Measurements from ENCODE around the gene HIRA. TPM values are rescaled to one million over a fixed set of nuclear protein-coding genes. Genes with fewer than 3 reads are reported as not detected.

The HIRA gene
- total and polyA plus RNA-seq, 9 of the 15 experiments (the other 6 are each of a cell fraction or from before 2014, with no cell fraction given): 0.96 to 132 (median 58.4) TPM

- peak; percentile 21 for ATAC-seq
- in situ Hi-C loops (cut with MboI) (no loop called here), intact Hi-C loops (cut with micrococcal nuclease) (no loop called here)
- Histone ChIP-seq H3K9me3 (replicated peaks; ENCODE audit: control insufficient read depth, insufficient read depth, low read depth, low read length) (no peaks in the 10 kb centered on the region), H3K27me3 (ENCODE audit: control insufficient read depth in 2 of 2, insufficient read depth in 2 of 2, low read length in 2 of 2) (no peaks in the 10 kb centered on the region), H2AFZ (ENCODE audit: low read depth, low read length) (no peak overlapping the region), H3K27ac (ENCODE audit: extremely low read depth, low read depth, low read length) (no peak overlapping the region), H4K20me1 (replicated peaks; ENCODE audit: control insufficient read depth, insufficient read depth, low read length) (peaks cover 3% of the 10 kb centered on the region; the same call in 1 of the 2 replicates), H3K4me1 (replicated peaks in 1 of 2; ENCODE audit: control insufficient read depth in 2 of 2, insufficient read depth in 2 of 2, low read length in 2 of 2) (no peaks in the 10 kb centered on the region), H3K4me3 (no peak overlapping the region), H3K9ac (ENCODE audit: insufficient read depth in 1 of 2, low read depth in 2 of 2, low read length in 2 of 2) (peak overlapping the region in 1 of 2 experiments; percentile 61; a peak in 2 of 4 replicates), H3K36me3 (ENCODE audit: control insufficient read depth, insufficient read depth, low read length) (peaks cover 98% of the 10 kb centered on the region), H3K4me2 (ENCODE audit: insufficient read depth, low read length) (no peak overlapping the region), H3K9me1 (ENCODE audit: control insufficient read depth, insufficient read depth, low read length) (peaks cover 4% of the 10 kb centered on the region), H3K79me2 (ENCODE audit: control insufficient read depth, insufficient read depth, low read length) (no peaks in the 10 kb centered on the region)
- ChIA-PET CTCF (ENCODE audit: low intra/inter-chr PET ratio) (interaction anchor here (0.6 kb wide), 1 partner anchor 1014 kb away, joined by 5 read pairs; no protein-coding TSS in a partner anchor), POLR2A (interaction anchor here (0.6 to 13.6 kb wide), 13 partner anchors 7 to 320 kb away, joined by 3 to 148 read pairs (median 4); partner anchors contain the start of genes C22orf39, CDC45, ESS2 and UFD1)
- peak in 1 of 4 experiments; percentile 50 for DNase-seq (ENCODE audit: extremely low read depth in 1 of 4, low spot score in 3 of 4)
- BruUV-seq (replicated peaks): no TSS peak
- FAIRE-seq: no peak
- WGBS (ENCODE audit: insufficient coverage, low coverage, missing lambda C conversion rate): 84% methylated on average over 7 of the region's 7 CpGs
- TF ChIP-seq ZBTB8A (IDR thresholded peaks at IDR 0.05; ENCODE audit: partially characterized antibody) (no peak), FOXJ2 (tag; IDR thresholded peaks at IDR 0.05) (peak; percentile 81), MECOM (CRISPR knock-in tag; IDR thresholded peaks at IDR 0.05) (no peak), NR2C2 (CRISPR knock-in tag; IDR thresholded peaks at IDR 0.05) (no peak), NR2C2 (tag; IDR thresholded peaks at IDR 0.05) (no peak), KDM2B (CRISPR knock-in tag; IDR thresholded peaks at IDR 0.05) (peak; percentile 70; the same call in 1 of the 2 replicates), EP300 (IDR thresholded peaks at IDR 0.05; ENCODE audit: low read length) (no peak), SETDB1 (IDR thresholded peaks at IDR 0.05; ENCODE audit: low read length) (peak; percentile 83), AFF1 (IDR thresholded peaks at IDR 0.05; ENCODE audit: low read depth in 1 of 2, partially characterized antibody in 2 of 2) (no peak), ZNF280A (IDR thresholded peaks at IDR 0.05; ENCODE audit: low read depth, partially characterized antibody) (no peak), MBD1 (CRISPR knock-in tag; IDR thresholded peaks at IDR 0.05) (no peak), TBL1XR1 (IDR thresholded peaks at IDR 0.05; ENCODE audit: low read length in 2 of 2) (no peak)
Measured at GRCh38 chr22:19463491-19464469, 32.2 kb upstream of the HIRA start.
